ENCODE results near the gene FAM89B. TPM values are rescaled to one million over a fixed set of nuclear protein-coding genes. Genes with fewer than 3 reads are reported as not detected.

Gene FAM89B
- total RNA-seq, 4 donors from 2014 or later, result 40.8 to 55.3 (median 44.6) TPM

GRCh38 chr11:65606876-65607613 lies 34.7 kb downstream of the FAM89B start:
- 22 to 47% methylated on average over 56 to 57 of the region's 67 CpGs for WGBS, 2 donors
- Histone ChIP-seq H3K27me3 (no peaks in the 10 kb centered on the region), H3K9me3 (no peaks in the 10 kb centered on the region), H3K4me3 (peak overlapping the region in 3 of 4 donors; percentile 20 to 47 (median 24)), H3K36me3 (peaks cover 8 to 76% (median 21%) of the 10 kb centered on the region in 3 donors), H3K4me1 (peaks cover 0 to 60% (median 40%) of the 10 kb centered on the region in 4 donors), H3K27ac (peak overlapping the region; percentile 69 to 96 (median 84))
- TF ChIP-seq EP300 (IDR thresholded peaks at IDR 0.05), result peak; percentile 65 to 72
- peak in 1 of 2 donors; percentile 49 for TF ChIP-seq POLR2A (IDR thresholded peaks at IDR 0.05)
- TF ChIP-seq CTCF (IDR thresholded peaks at IDR 0.05), result peak in 1 of 5 experiments; percentile 34
- DNase-seq (ENCODE audit: low spot score in 2 of 2), result peak; percentile 92 to 93

GRCh38 chr11:65607614-65608426 lies 35.5 kb downstream of the FAM89B start:
- H3K9me3 ChIP-seq, result no peaks in the 10 kb centered on the region
- H3K27me3 ChIP-seq, result no peaks in the 10 kb centered on the region
- 73 to 78% methylated on average over 34 to 37 of the region's 37 CpGs for whole genome bisulfite sequencing, 2 donors
- H3K4me3 ChIP-seq, result peak overlapping the region in 2 of 4 donors; percentile 24 to 47
- H3K36me3 ChIP-seq, result peaks cover 8 to 75% (median 21%) of the 10 kb centered on the region in 3 donors
- TF ChIP-seq POLR2A (IDR thresholded peaks at IDR 0.05), result no peak
- no peak for TF ChIP-seq EP300 (IDR thresholded peaks at IDR 0.05)
- no peak for TF ChIP-seq CTCF (IDR thresholded peaks at IDR 0.05)
- DNase-seq (ENCODE audit: low spot score in 2 of 2), result no peak
- H3K4me1 ChIP-seq, result peaks cover 0 to 68% (median 48%) of the 10 kb centered on the region in 4 donors
- peak overlapping the region; percentile 31 to 96 (median 58) for H3K27ac ChIP-seq

- Histone ChIP-seq H3K9me3 (no peaks in the 10 kb centered on the region), H3K36me3 (peaks cover 8 to 61% (median 18%) of the 10 kb centered on the region in 3 donors), H3K27ac (peak overlapping the region; percentile 79 to 98 (median 96)), H3K4me1 (peaks cover 0 to 74% (median 56%) of the 10 kb centered on the region in 4 donors), H3K4me3 (no peak overlapping the region), H3K27me3 (no peaks in the 10 kb centered on the region)
- 23 to 37% methylated on average over 3 of the region's 3 CpGs for WGBS, 2 donors
- DNase-seq (ENCODE audit: low spot score in 2 of 2), result no peak
- TF ChIP-seq CTCF (IDR thresholded peaks at IDR 0.05) (no peak), POLR2A (IDR thresholded peaks at IDR 0.05) (no peak), EP300 (IDR thresholded peaks at IDR 0.05) (no peak)
Observed at GRCh38 chr11:65609229-65609628, 36.9 kb downstream of the FAM89B start.

DNA sequence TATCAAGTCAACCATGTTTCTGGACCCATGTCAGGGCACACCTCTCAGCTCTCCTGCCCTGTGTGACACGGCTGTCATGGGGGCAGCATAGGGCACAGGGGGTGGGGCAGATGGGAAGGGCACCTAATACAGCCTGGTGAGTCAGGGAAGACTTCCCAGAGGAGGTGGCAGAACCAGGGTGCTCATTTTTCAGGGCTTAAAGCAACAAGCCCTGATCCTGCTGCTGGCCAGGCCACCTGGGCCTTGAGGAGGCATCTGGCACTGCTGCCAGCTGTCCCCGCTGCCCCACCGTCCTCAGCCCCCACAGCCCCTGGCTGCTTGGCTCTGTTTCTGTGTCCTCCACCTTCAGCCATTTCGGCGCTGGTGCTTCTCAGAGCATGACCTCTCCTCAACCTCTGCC lies 37.3 kb downstream of the FAM89B start:
- no peak for DNase-seq (ENCODE audit: low spot score in 2 of 2)
- Histone ChIP-seq H3K4me3 (peak overlapping the region in 2 of 4 donors; percentile 8 to 97), H3K27ac (peak overlapping the region; percentile 79 to 98 (median 96)), H3K36me3 (peaks cover 8 to 57% (median 15%) of the 10 kb centered on the region in 3 donors), H3K9me3 (no peaks in the 10 kb centered on the region), H3K27me3 (no peaks in the 10 kb centered on the region), H3K4me1 (peaks cover 0 to 74% (median 56%) of the 10 kb centered on the region in 4 donors)
- WGBS, 2 donors, result 58 to 66% methylated on average over 5 of the region's 5 CpGs
- TF ChIP-seq POLR2A (IDR thresholded peaks at IDR 0.05) (no peak), CTCF (IDR thresholded peaks at IDR 0.05) (no peak), EP300 (IDR thresholded peaks at IDR 0.05) (no peak)

Measured in tibial nerve (tissue), 4 donors.